Glomerular visceral epithelial cell (primary cell): Measurements from ENCODE around the gene MN1.
"Not testable (repeated sequence)": the region's sequence is repeated elsewhere in the genome, so short reads cannot be mapped to it uniquely, and the experiment has no call there.

Source experiments
- DNase-seq: peaks from one replicate; pipeline ENCODE4 v3.0.0-alpha.2; 2016; ENCODE audit errors: extremely low spot score

The MN1 gene

DNA sequence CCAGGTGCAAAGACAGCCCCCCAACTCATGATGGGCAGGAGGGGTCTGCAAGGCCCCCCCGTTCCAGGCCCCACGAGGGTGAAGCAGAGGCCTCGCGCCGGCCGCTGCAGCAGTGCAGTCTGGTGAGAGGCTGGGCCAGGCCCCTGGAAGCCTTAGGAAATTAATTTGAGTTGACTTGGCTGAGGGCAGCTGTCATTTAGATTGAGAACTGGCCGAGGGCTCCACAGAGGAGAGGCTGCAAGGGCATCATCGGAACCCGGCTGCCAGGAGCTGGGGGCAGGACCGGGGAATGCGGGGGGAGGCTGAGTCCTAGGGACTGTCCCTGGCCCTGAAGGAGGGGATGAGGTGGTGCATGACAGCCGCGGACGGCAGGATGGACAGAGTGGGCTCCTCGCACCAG lies 39.9 kb downstream of the MN1 start:
- DNase-seq, result no peak

DNA sequence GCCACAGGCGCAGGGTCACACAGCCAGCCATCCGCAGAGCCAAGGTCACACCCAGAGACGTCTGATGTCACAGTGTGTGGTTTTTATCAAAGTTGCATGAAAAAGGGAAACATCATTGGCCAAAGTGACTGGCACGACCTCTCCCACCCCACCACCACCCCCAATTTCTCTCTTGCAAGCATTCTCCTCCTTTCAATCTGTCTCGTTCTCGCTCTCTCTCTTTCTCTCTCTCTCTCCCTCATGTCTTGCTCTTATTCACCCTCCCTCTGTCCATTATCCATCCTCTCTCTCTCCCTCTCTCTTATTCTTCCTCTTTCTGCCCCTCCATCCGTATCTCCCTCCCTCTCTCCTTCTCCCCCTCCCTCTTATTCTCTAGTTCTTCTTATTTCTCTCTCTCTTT lies 40.6 kb downstream of the MN1 start:
- no peak for DNase-seq

DNA sequence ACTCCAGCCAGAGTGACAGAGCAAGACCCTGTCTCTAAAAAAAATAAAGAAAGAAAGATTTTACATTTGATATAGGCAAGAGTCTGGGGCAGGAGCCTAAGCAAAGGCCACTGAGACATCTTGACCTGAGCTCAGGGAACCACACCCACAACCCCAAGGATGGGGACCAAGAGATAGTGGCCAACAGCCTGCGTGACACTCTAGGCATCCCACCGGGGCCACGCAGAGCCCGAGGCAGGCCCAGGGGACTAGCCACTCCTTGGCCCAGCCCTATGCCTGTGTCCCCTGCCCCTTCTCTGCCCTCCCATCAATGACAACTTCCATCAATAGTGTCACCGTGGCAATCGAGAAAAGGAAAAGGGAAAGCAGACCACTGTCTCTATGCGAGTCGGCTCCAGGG lies 41.1 kb downstream of the MN1 start:
- DNase-seq, result no peak

DNA sequence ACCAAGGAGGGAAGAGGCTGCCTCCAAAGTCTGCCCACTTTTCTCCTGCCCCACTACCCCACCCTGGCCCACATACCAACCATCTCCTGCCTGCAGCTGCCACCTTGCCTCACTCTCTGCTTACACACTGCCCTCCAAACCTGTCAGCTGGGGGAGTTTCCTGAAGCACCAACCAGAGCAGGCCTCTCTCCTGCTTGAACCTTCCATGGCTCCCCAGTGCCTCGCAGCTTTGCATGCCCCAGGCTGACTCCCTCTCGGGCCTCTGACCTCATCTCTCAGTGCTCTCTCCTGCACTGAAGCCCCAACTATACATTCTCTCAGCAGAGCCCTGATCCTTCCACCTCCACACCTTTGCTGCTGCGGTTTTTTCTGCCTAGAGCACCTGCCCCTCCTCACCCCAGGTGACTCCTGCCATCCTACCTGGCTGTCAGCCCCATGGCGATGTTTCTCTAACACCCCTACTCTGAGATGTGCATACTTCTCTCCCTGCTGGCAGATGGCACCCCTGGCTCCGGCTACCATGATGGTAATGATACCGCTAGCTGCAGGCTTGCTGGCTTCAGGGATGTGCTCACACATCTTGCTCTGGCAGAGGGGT lies 43.5 kb downstream of the MN1 start:
- DNase-seq, result no peak

DNA sequence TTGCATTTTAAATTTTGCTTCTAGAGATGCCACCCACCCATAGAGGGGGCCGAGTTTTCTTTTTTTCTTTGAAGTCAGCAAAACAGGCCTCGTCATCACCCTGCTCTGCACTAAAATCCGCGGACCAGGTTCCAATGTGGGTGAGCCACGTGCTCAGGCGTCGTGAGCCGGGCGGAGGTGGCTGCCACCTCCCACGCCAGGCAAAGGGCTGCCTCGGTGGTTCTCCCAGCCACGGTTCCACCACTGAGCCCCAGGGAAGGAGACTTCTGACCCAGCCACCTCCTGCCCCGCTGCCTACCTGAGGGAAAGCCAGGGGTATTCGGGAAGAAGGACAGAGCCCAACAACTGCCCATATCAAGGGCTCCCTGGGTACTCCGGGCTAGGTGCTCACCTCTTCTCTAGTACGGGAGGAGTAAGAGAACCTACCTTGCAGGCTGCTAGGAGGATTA lies 45.3 kb downstream of the MN1 start:
- DNase-seq, result no peak

DNA sequence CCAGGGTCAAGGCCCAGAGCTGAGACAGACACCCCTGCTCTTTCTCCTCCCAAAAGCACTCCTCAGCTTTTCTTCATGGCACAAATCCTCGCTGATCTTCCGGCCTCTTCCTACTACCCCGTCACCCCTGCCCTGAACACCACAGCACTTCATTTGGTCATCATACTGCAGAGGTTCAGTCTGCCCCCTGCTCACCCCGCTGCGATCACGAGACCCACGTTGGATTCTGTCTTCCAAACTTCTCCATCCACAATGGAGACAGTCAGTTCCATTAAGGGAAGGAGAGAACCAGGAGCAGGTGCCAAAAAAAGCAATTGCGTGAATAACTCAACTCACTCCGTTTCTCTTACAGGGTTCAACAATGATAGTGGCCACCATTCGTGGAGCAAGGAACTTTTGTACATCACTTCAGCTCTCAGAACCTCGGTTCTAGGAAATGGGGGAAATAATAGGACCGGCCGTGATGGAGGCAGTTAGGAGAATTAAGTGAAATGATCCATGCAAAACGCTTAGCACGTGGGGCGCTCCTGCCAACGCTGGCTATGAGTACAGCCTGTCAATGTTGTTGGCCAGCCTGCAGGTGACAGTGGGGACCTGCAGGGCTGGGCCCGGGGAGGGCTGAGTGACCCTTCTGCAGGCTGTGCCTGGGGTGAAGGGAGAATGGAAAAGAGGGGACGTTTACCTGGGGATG lies 45.9 kb downstream of the MN1 start:
- no peak for DNase-seq

DNA sequence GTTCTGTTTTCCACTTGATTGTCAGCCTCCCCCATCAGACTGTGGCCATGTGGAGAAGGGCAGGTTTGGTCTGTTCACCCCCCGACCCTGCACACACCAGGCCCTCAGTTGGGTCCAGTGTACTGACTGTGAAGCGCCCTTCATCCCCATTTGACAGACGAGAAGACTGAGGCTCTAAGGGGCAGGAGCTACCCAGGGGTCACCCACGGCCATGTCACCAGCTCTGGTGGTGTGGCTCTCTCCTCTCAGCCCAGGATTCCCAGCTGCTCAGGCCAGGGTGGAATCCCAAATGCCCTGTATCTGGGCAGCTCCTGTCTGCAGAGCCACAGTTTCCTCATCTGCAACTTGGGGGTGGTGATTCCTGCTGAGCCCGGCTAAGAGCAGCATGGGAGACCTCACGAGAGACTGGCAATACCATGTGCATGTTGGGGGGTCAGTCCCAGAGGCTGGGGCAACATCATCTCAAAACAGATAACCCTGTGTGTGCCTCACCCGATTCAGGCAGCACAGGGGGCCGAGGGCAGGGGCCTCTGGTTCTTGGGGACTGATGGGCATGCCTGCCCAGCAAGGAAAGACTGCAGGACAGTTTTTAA lies 46.6 kb downstream of the MN1 start:
- no peak for DNase-seq

DNA sequence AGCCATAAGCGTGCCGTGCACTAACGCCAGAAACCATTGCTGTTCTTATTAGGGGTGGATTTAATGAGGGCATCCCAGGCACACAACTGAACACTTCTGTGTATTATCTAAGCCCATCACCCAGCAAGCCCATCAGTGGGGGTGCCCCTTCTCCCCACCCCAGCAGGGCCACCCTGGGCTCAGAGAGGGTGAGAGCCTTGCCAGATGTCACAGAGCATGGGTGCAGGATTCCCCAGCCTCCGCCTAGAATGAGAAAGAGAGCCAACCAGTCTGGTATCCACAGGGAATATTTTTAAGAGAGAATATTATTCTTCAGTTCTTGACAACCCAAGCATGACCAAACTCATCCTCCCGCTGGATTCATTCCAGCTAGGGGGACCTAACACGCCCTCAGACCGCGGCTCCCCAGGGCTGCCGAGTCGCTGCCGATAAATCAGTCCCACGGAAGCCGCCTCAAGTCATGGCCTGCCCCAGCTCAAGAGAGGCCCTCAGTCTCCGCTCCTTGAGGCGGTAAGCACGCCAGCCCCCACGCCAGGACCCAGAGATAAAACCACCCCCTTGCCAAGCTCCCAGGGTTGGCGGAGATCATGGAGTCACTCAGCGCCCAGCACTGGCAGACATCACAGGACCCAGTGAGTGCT lies 47.2 kb downstream of the MN1 start:
- peak; percentile 90 for DNase-seq

DNA sequence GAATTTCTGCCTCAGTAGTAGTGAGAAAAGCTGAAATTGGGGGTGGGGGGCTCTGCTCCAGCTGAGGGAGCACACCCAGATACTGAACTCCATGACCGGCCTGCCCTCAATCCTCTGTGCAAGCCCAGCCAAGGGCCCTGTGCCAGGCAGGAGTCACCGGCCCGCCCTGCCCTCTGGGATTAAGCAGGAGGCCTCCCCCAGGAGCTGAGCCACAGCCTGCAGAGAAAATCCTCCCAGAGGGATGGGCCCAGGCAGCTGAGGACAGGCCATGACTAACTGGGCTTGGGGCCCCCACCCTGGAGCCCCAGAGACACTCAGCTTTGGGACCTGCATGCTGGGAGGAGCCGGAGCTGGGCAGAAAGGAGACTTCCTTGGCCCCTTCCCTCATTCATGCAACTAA lies 48.8 kb downstream of the MN1 start:
- peak; percentile 68 for DNase-seq

DNA sequence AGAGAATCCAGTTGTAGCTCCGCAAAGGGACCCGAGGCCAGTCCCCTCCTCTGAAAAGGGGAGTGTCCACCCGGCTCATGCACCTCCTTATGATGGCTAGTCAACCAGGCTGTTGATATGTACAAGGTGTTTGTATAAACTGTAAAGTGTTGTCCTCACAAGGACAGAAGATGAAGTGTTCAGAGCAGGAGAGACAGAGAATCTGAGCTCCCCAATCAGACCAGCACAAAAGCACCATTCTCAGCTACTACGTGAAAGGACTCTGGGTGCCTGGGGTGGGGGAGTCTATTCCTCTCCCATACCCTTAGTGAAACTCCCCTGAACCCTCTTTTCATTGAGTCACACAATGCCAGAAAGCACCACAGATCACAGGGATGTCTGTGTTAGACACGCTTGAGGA lies 49.4 kb downstream of the MN1 start:
- no peak for DNase-seq

DNA sequence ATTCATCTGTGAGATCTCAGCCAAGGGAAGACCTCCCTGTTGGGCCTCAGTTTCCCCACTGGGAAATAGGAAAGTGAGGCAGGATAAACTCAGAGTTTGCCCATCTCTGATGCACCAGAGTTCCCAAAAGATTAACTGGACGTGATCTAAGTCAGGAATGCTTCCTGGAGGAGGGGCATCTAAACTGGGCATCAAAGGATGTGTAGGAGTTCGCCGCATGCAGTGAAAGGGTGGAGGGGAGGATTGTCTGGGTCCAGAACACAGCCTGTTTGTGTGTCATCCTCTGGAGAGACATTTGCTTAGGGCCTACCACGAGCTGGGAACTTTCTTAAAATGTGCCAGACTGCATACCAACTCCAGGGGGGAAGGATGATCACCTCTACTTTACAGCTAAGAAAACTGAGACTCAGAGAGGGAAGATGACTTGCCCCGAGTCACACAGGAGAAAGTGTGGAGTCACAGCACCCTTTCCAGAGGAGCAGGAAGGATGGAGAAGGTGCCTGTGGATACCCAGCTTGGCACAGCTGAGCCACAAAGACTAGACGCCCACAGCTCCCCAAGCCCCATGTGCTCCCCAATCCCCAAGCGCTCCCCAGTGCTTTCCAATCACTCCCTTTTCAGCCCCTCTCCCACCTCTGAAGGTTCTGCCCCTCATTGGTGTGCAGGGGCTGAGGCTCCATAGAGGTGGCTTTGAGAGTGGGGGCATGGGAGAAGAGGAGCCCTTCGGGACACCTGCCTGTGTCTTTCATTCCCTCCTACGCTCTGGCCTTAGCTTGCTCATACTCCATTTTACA lies 50.1 kb downstream of the MN1 start:
- no peak for DNase-seq

DNA sequence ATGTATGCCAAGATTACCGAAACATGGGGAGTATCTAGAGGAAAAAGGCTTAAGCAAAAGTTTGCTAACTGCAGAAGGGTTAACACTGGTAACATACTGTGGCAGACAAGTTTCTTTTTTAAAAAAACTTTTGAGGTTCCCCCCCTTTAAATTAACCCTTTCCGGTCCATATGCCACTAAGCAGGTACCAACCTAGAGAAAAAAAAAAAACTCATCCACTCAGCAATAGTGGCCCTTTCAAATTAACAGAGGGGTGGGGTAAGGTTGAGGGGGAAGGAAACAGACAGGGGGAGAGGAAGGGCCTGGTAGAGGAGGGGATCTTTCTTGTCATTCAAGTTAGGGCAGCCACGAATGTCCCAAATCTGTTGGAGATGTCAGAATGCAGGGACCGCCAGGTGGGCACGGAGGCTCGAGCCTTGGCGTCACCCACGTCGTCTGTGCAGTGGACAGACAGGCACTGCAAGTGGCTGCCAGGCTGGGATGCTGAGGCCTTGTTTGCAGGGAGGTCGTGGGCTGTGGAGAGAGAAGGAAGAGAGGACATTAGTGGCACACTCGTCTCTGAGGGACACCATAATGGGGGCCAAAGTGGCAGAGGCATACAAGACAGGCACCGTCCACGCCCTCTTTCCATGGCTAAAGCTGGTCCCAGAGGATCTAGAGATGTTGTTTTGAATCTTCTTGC lies 50.8 kb downstream of the MN1 start:
- DNase-seq, result no peak

DNA sequence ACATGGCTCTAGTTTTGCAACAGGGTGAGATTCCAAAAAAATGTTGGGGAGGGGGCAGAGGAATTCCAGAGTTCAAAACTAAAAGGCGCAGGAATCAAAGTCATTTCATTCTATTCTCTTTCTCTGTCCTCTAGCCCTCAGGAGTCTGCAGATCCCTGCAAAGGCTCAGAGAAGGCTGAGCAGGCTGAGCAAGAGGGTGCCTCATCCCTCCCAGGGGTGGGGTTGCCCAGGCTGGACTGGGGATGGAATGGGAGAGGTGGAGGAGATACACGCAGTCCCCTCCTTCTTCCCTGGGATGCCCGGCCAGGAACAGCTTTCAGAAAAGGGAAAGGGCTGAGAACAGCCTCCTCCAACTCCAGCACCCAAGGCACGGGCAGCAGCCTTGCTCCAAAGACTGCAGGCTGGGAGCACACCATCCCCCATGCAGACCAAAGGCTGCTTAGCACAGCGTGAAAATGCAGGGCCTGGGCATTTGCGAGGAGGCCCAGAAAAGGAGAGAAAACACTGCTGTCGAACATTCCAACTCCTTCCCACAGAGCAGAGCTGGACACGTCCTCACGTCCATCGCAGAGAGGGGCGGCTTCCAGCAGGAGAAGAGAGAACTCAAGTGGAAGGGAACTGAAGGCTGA lies 51.8 kb downstream of the MN1 start:
- DNase-seq, result peak; percentile 27

DNA sequence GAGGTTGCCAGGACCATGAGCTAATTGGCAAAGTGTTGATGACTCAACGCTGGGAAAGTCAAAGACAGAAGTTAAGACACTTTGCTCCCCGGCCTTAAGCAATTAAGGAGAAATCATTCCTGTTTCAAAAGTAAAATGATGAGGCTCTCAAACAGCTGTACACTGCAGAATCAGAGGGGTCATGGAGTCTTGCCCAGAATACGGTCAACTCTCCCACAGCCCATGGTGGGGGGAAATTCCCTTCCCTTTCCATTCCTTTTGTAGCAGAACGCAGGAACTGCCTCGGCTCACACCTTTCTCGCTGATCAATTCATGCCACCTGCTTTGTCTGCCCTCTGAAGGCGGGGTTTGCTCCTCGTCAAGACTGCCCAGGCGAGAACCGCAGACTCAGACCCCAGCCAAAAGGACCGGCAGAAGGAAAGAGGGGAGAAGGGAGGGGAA lies 52.8 kb downstream of the MN1 start:
- peak; percentile 65 for DNase-seq

DNA sequence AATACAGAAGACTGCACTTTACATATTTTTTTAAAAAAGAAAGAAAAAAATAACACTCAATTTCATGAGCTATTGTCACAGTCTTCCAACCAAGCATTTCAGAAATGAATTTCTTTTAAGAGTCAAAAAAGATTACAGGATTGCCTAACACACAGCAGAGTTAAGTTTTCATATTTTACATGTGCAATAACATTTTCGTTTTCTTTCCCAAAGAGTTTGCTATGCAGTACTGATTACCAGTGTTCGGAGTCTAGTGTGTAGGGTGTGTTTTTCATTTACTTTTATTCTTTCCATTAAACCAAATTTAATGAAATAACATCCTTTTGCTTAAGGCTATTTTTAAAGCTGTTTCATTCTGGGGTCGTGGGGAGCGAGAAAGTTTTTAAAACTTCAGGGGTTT lies 53.2 kb downstream of the MN1 start:
- DNase-seq, result no peak

DNA sequence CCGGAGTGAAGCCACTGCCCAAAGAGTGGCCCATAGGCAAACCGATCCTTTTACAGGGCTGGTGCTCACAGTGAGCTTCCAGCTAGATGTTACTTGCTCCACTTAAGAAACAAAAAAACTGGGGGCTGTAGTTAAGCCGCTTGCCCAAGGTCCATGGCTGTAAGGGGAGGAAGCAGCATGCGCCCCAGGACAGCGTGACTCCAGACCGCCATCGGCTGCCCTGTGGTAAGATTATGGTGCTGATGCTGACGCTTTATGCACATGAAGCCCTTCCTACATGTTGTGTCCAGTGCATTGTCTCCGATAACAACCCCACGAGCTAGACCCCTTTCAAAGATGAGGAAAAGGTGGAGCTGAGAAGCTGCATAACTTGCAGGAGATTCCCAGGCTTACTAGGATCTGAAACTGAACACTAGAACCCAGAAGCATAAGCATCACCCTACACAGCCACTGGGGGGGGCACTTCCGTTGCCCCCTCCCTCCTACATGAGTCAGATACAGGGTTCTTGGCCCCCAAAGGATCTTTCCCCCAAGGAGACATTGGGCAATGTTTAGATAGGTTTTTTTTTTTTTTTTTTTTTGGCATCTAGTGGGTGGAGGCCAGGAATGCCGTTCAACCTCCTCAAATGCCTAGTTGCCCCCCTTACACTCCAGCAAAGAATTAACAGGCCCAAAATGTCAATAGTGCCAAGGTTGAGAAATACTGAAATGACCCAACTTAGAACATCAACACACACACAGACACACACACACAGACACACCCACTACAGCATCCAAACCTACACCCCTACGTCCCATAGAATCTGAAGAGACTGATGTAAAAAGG lies 53.9 kb downstream of the MN1 start:
- no peak for DNase-seq

DNA sequence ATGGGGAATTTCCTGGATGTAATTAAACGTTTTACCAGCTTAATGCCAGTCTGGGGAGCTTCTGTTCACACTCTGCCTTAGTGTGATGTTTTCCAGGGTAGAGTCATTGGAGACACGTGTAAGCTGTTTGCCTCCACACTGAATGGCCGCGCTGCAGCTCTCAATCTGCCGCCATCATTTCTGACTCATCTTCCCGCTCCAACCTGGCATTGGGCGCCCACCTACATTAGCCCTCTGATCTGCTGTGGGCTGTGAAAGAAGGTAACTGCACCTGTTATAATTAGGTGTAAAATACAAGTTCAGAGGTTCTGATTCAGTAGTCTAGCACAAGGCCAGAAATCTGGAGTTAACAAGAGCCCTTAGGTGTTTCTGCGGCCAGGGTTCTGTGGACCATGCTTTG lies 54.6 kb downstream of the MN1 start:
- no peak for DNase-seq

DNA sequence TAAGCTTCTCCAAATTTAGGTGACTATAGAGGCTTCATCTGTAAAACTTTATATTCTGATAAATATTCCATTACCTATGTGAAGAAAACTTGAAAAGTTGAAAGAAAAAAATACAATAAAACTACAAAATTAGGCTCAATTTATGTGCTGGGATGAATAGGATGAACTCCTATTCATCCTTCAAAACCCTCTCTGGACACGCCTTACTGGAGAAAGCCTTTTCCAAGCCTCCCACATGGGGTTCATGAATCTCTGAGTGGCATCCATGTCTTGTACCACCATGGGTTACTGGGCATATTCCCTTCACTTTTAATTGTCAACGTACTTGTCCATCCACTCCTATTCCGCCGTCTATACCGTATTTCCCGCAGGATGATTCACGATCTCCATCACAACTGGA lies 55.7 kb downstream of the MN1 start:
- DNase-seq, result no peak

DNA sequence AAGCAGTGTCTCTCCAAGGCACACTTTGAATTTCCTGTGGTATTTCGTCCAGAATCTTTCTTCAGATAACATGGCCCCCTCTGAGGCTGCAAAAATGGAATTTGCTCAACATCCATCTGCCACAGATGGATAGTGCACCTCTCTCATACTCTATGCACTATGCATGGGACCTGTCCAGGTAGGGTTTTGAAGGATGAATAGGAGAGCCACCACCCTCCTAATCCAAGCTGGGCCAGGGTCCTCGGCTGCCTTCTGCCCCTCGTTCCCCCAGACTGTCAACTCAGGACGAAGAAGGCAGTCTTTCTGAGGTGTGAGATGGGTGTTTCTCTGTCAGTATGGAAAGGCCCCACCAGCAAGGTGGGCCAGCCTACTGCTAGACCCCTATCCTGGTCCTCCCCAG lies 56.4 kb downstream of the MN1 start:
- DNase-seq, result no peak

DNA sequence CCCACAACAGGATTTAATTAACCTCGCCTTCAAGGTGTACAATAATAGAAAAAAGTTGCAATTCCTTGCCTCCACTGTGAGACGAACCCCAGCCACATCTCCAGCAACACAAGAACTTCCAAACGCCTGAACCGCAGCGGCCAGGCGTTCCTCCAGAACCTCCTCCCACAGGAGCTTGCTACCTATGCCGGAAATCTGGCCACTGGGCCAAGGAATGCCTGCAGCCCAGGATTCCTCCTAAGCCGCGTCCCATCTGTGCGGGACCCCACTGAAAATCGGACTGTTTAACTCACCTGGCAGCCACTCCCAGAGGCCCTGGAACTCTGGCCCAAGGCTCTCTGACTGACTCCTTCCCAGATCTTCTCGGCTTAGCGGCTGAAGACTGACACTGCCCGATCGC lies 57.5 kb downstream of the MN1 start:
- DNase-seq, result not testable (repeated sequence)
